ENCODE measurements around the gene PRDM10.

GRCh38 chr11:129996113-129996870, 6.3 kb downstream of the PRDM10 start:
- TF ChIP-seq CTCF (conservative IDR thresholded peaks at IDR 0.05 in 1 of 2, IDR thresholded peaks at IDR 0.05 in 1 of 2; ENCODE audit: extremely low read depth in 1 of 2, insufficient read depth in 1 of 2, low read depth in 1 of 2, low read length in 2 of 2) (no peak), EZH2 (IDR thresholded peaks at IDR 0.05; ENCODE audit: borderline replicate concordance, low read length) (no peak)

Measured in mammary epithelial cell (primary cell).